H1 (cell line): Measurements from ENCODE around the gene BCL2L1. TPM values are rescaled to one million over a fixed set of nuclear protein-coding genes. Genes with fewer than 3 reads are reported as not detected.

Experiments
- FOSL1 ChIP-seq: IDR thresholded peaks from 2 replicates; pipeline ENCODE4 v1.6.1; 2011; ENCODE audit warnings: mild to moderate bottlenecking, low read depth, low read length, moderate library complexity; ENCODE audit not compliant: insufficient read depth
- SIRT6 ChIP-seq: IDR thresholded peaks from one replicate; pipeline ENCODE4 v1.7.1; 2012; ENCODE audit warnings: low read length, inconsistent platforms
- polyA plus RNA-seq, 7 experiments: library from polyadenylated mRNA; depleted of rRNA in 3 of 7; stranded (reverse) in 5 of 7; unstranded in 2 of 7; fragments of >200 nt in 5 of 7; fragments of 200-250 nt in 2 of 7; gene quantifications; 1 replicate in 5 of 7; 2 replicates in 1 of 7; 4 replicates in 1 of 7; pipeline versions ENCODE4 v1.2.1 to v1.2.3, GENCODE V29; 2011 to 2013; ENCODE audit warnings: missing spikeins in 2 of 7, mixed read lengths in 2 of 7
- total RNA-seq: library from RNA; stranded (reverse); fragmentation: NEBNext Ultra II Directional; extraction: Animal tissue kit (Norgen Biotek cat#: 25700); gene quantifications from 2 replicates; pipeline ENCODE4 v1.2.1, GENCODE V29; 2021

The BCL2L1 gene
- total and polyA plus RNA-seq, 2 of the 8 experiments (the other 6 are each of a cell fraction or from before 2014, with no cell fraction given) = 64.9 to 66.1 TPM

DNA sequence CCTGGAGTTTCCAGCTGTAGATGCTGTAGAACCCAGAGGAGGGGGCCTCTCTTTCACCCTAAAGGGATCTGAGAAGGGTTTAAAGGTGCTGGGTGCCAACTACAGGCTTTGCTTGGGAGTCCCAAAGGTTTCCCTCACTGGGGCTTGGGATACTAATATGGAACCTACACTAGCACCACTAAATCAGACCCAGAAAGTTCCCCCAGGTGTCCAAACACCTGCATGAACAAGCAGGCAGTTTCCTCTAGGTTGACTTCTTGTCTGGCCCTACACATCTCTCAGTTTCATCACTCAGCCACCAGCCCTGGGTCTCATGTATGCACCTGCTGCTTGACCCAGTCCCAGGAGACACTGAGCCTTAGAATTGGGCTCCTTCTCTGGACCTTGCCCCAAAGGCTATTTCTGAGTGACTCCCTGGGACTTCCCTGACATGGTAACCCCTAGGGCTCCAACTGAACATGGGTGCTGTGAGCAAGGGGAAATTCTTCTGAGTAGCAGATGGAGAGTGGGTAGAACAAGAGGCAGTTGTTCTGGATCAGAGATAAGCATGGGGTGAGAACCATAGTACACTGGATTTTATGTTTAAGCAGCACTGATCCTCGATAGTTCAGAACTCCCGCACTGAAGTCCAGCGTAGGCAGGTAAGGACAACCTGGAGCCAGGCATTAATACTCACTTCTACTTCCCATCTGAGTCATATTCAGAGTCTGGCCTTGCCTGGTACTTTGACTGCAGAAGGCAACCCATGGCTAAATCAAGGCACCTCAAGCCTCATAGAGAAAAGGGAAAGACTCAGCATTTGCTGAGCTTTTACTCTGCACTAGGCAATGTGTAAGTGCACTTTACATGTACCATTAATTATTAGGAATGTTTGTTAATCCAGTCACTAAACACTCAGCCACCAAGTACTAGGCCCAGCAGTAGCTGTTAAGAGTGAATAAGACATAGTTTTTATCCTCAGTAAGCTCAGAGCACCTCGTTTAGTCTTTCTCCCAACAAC is 16.8 kb downstream of the BCL2L1 start (continued):
- TF ChIP-seq FOSL1 = no peak
- TF ChIP-seq SIRT6 = no peak
